Erythroblast (primary cell): ENCODE results near the gene MSL2.

Source experiments
- GATA1 ChIP-seq: IDR thresholded peaks from 2 replicates; pipeline ENCODE4 v1.6.1; 2011; ENCODE audit warnings: low read depth, mild to moderate bottlenecking, control low read depth, low read length, moderate library complexity
- POLR2A ChIP-seq: IDR thresholded peaks from 2 replicates; pipeline ENCODE4 v1.6.1; 2011; ENCODE audit warnings: mild to moderate bottlenecking, low read length

GRCh38 chr3:136141891-136142290, 54.2 kb downstream of the MSL2 start:
- TF ChIP-seq POLR2A (no peak), GATA1 (no peak)
